Panc1 (cell line): ENCODE measurements around the gene SLC5A9. TPM values are rescaled to one million over a fixed set of nuclear protein-coding genes. Genes with fewer than 3 reads are reported as not detected.
"Not testable (repeated sequence)": the region's sequence is repeated elsewhere in the genome, so short reads cannot be mapped to it uniquely, and the experiment has no call there.

Source experiments
- ATAC-seq: fragments of 200-7000 bp; cut with Tn5 transposase; 2 replicates; pipeline ENCODE4 v1.9.1; 2020; ENCODE audit warnings: mild to moderate bottlenecking, moderate library complexity
- BruUV-seq: library from RNA; stranded (reverse); fragments of 400-500 nt; replicated peaks from 2 replicates; lab custom pipeline; 2021; lab: Mats Ljungman, UMichigan
- CTCF ChIA-PET: fragments of 300-600 bp; sonication (Branson Sonifier 250); formaldehyde crosslinking; loops from one replicate; lab custom pipeline; 2022; ENCODE audit warnings: antibody characterized with exemption; lab: Charles Lee
- POLR2A ChIA-PET: fragments of 300-600 bp; sonication (Branson Sonifier 250); formaldehyde crosslinking; loops from one replicate; lab custom pipeline; 2022; ENCODE audit warnings: antibody characterized with exemption; lab: Charles Lee
- DNase-seq: peaks from one replicate; pipeline ENCODE4 v3.0.0-alpha.2; 2010; ENCODE audit warnings: low read depth, low spot score
- H3K27ac ChIP-seq: 2 replicates; pipeline ENCODE4 v1.5.1; 2011; ENCODE audit warnings: mild to moderate bottlenecking, low read length, inconsistent platforms
- H3K27me3 ChIP-seq: fragments of 200-500 bp; sonication (Bioruptor generic); 2 replicates; pipeline ENCODE4 v1.6.0; 2014; ENCODE audit warnings: low read length, inconsistent platforms; ENCODE audit not compliant: control insufficient read depth, insufficient read depth
- H3K36me3 ChIP-seq: fragments of 200-500 bp; sonication (Bioruptor generic); 2 replicates; pipeline ENCODE4 v1.5.1; 2014; ENCODE audit warnings: inconsistent platforms, mild to moderate bottlenecking, low read length, moderate library complexity; ENCODE audit not compliant: control insufficient read depth, insufficient read depth
- H3K4me1 ChIP-seq: 2 replicates; pipeline ENCODE4 v1.5.1; 2011; ENCODE audit warnings: inconsistent platforms, mild to moderate bottlenecking, low read length, moderate library complexity; ENCODE audit not compliant: control insufficient read depth, insufficient read depth
- H3K4me3 ChIP-seq, 2 experiments: 2 replicates each; pipeline ENCODE4 v1.5.1; 2011 to 2012; ENCODE audit warnings: low read depth in 2 of 2, low read length in 2 of 2, mild to moderate bottlenecking in 2 of 2, inconsistent platforms in 1 of 2, moderate library complexity in 1 of 2
- H3K9me3 ChIP-seq: fragments of 200-500 bp; sonication (Bioruptor generic); 2 replicates; pipeline ENCODE4 v1.5.1; 2014; ENCODE audit warnings: low read depth, mild to moderate bottlenecking, inconsistent platforms, low read length, moderate library complexity; ENCODE audit not compliant: control insufficient read depth, insufficient read depth
- POLR2AphosphoS5 ChIP-seq: IDR thresholded peaks from 2 replicates; pipeline ENCODE4 v1.6.1; 2012; ENCODE audit warnings: mild to moderate bottlenecking, low read depth, low read length, moderate library complexity
- REST ChIP-seq, 2 experiments: IDR thresholded peaks; 2 replicates each; pipeline ENCODE4 v1.6.1; 2011 to 2012; ENCODE audit warnings: low read depth in 2 of 2, control low read depth in 1 of 2, low read length in 1 of 2, mild to moderate bottlenecking in 1 of 2, moderate library complexity in 1 of 2; ENCODE audit not compliant: insufficient read depth in 1 of 2
- SIN3A ChIP-seq: IDR thresholded peaks from 2 replicates; pipeline ENCODE4 v1.6.1; 2012; ENCODE audit warnings: low read depth, mild to moderate bottlenecking, low read length, moderate library complexity, borderline replicate concordance; ENCODE audit not compliant: insufficient read depth
- TCF7L2 ChIP-seq: IDR thresholded peaks from 2 replicates; pipeline ENCODE4 v1.6.1; 2011; ENCODE audit warnings: mild to moderate bottlenecking, low read depth, low read length, inconsistent platforms
- in situ Hi-C: cut with HindIII; loops from 2 replicates; pipeline ENCODE4 v1.10.0; 2016; ENCODE audit warnings: low sequenced_read_pairs, low pct_unique_long_range_greater_than_20kb
- intact Hi-C: fragments of 100-400 bp; cut with micrococcal nuclease; formaldehyde crosslinking; loops from one replicate; pipeline ENCODE4 v1.10.0; 2022; ENCODE audit not compliant: unreplicated experiment
- total RNA-seq: library from RNA; stranded (reverse); gene quantifications from one replicate; pipeline ENCODE4 v1.2.1, GENCODE V29; 2021; ENCODE audit not compliant: unreplicated experiment
- TF ChIP-seq, protein P1 (sequence below): fragments of 450-650 bp; IDR thresholded peaks from 2 replicates; pipeline ENCODE4 v1.5.1; 2017; ENCODE audit warnings: mild to moderate bottlenecking

SLC5A9 gene
- total RNA-seq, 1 experiment from 2014 or later = not detected

GRCh38 chr1:48291421-48291820, 68.9 kb downstream of the SLC5A9 start:
- Histone ChIP-seq H3K27ac (no peak overlapping the region), H3K4me3 (no peak overlapping the region), H3K9me3 (no peaks in the 10 kb centered on the region), H3K36me3 (no peaks in the 10 kb centered on the region), H3K27me3 (no peaks in the 10 kb centered on the region), H3K4me1 (no peaks in the 10 kb centered on the region)
- BruUV-seq = no TSS peak
- TF ChIP-seq POLR2AphosphoS5 (no peak), SIN3A (no peak), REST (IDR thresholded peaks at IDR 0.05; ENCODE audit: insufficient read depth in 1 of 2, low read depth in 2 of 2, low read length in 1 of 2) (no peak), TCF7L2 (no peak)
- TF ChIP-seq, protein P1, sequence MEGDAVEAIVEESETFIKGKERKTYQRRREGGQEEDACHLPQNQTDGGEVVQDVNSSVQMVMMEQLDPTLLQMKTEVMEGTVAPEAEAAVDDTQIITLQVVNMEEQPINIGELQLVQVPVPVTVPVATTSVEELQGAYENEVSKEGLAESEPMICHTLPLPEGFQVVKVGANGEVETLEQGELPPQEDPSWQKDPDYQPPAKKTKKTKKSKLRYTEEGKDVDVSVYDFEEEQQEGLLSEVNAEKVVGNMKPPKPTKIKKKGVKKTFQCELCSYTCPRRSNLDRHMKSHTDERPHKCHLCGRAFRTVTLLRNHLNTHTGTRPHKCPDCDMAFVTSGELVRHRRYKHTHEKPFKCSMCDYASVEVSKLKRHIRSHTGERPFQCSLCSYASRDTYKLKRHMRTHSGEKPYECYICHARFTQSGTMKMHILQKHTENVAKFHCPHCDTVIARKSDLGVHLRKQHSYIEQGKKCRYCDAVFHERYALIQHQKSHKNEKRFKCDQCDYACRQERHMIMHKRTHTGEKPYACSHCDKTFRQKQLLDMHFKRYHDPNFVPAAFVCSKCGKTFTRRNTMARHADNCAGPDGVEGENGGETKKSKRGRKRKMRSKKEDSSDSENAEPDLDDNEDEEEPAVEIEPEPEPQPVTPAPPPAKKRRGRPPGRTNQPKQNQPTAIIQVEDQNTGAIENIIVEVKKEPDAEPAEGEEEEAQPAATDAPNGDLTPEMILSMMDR = no peak
- ChIA-PET CTCF (no interaction called here), POLR2A (no interaction called here)
- no peak for ATAC-seq
- DNase-seq = no peak
- in situ Hi-C loops (no loop called here), intact Hi-C loops (no loop called here)

DNA sequence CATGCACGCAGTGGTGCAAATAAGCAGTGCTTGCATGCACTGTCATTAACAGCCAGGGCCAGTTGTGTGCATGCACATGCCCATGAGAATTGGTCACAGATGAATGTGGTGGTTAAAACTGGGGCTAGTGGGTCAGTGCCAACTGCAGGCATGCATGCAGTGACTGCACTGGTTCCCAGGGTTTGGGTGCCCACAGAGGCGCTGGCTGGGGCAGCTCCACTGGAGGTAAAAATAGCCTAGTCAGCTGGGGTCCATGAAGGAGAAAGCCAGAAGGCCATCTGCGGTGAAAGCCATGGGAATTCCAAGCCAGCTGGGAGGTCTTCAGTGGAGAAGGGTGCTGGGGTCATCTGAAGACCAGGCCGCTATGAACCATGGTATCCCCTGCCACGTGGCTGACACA, 70.2 kb downstream of the SLC5A9 start:
- no peaks in the 10 kb centered on the region for H3K4me1 ChIP-seq
- no peaks in the 10 kb centered on the region for H3K36me3 ChIP-seq
- ATAC-seq = no peak
- TF ChIP-seq POLR2AphosphoS5 (no peak), TCF7L2 (no peak), SIN3A (no peak), REST (IDR thresholded peaks at IDR 0.05; ENCODE audit: insufficient read depth in 1 of 2, low read depth in 2 of 2, low read length in 1 of 2) (no peak)
- TF ChIP-seq, protein P1 = no peak
- in situ Hi-C loops = no loop called here
- no peaks in the 10 kb centered on the region for H3K9me3 ChIP-seq
- no peaks in the 10 kb centered on the region for H3K27me3 ChIP-seq
- DNase-seq = no peak
- intact Hi-C loops = no loop called here
- no TSS peak for BruUV-seq
- ChIA-PET POLR2A (no interaction called here), CTCF (no interaction called here)
- H3K27ac ChIP-seq = no peak overlapping the region
- H3K4me3 ChIP-seq = no peak overlapping the region

GRCh38 chr1:48294094-48294493, 71.6 kb downstream of the SLC5A9 start:
- H3K27ac ChIP-seq, H3K4me1 ChIP-seq, H3K9me3 ChIP-seq, intact Hi-C loops, ATAC-seq, H3K27me3 ChIP-seq, DNase-seq, CTCF ChIA-PET, BruUV-seq, H3K4me3 ChIP-seq, H3K36me3 ChIP-seq, POLR2A ChIA-PET, in situ Hi-C loops: not testable (repeated sequence)
